ENCODE results near the gene NALCN. TPM values are rescaled to one million over a fixed set of nuclear protein-coding genes. Genes with fewer than 3 reads are reported as not detected.

Gene NALCN
- total RNA-seq (ENCODE audit: unreplicated experiment), result 0.81 TPM
- long read RNA-seq, partial matches to known transcripts, result 0 of 1 reads
- long read RNA-seq, other reads (novel, unspliced or antisense), result 1 of 1 reads

GRCh38 chr13:101416181-101417042 lies at the start of gene NALCN:
NALCN (minus strand) TSS chr13:101416508; CDS start chr13:101399126, 17,382 bp downstream.
- Mint-ChIP-seq H3K4me3 (ENCODE audit: unreplicated experiment) (peak within 1 kb of the TSS; percentile 87), H3K27me3 (ENCODE audit: unreplicated experiment) (peaks cover 2% of the 10 kb centered on the region), H3K4me1 (ENCODE audit: low read depth, unreplicated experiment) (no peaks in the 10 kb centered on the region), H3K36me3 (ENCODE audit: unreplicated experiment) (no peaks in the 10 kb centered on the region), H3K27ac (ENCODE audit: unreplicated experiment) (peak within 1 kb of the TSS; percentile 62), H3K9me3 (ENCODE audit: unreplicated experiment) (no peaks in the 10 kb centered on the region)
- TF ChIP-seq CTCF (IDR thresholded peaks at IDR 0.05; ENCODE audit: partially characterized antibody, unreplicated experiment), result no peak
- DNase-seq, result peak; percentile 49

GRCh38 chr13:101465877-101466276 lies 49.6 kb upstream of the NALCN start:
- no peak for TF ChIP-seq CTCF (IDR thresholded peaks at IDR 0.05; ENCODE audit: partially characterized antibody, unreplicated experiment)
- H3K4me1 Mint-ChIP-seq (ENCODE audit: low read depth, unreplicated experiment), result no peaks in the 10 kb centered on the region
- no peak for DNase-seq
- no peaks in the 10 kb centered on the region for H3K27me3 Mint-ChIP-seq (ENCODE audit: unreplicated experiment)
- no peaks in the 10 kb centered on the region for H3K9me3 Mint-ChIP-seq (ENCODE audit: unreplicated experiment)
- H3K27ac Mint-ChIP-seq (ENCODE audit: unreplicated experiment), result no peak overlapping the region
- H3K4me3 Mint-ChIP-seq (ENCODE audit: unreplicated experiment), result no peak overlapping the region
- no peaks in the 10 kb centered on the region for H3K36me3 Mint-ChIP-seq (ENCODE audit: unreplicated experiment)

- TF ChIP-seq CTCF (IDR thresholded peaks at IDR 0.05; ENCODE audit: partially characterized antibody, unreplicated experiment), result no peak
- Mint-ChIP-seq H3K9me3 (ENCODE audit: unreplicated experiment) (peaks cover 4% of the 10 kb centered on the region), H3K36me3 (ENCODE audit: unreplicated experiment) (no peaks in the 10 kb centered on the region), H3K27ac (ENCODE audit: unreplicated experiment) (no peak overlapping the region), H3K27me3 (ENCODE audit: unreplicated experiment) (peaks cover 3% of the 10 kb centered on the region), H3K4me3 (ENCODE audit: unreplicated experiment) (no peak overlapping the region), H3K4me1 (ENCODE audit: low read depth, unreplicated experiment) (no peaks in the 10 kb centered on the region)
- no peak for DNase-seq
Observed at GRCh38 chr13:101457176-101457575, 40.9 kb upstream of the NALCN start.

GRCh38 chr13:101455863-101456262 lies 39.6 kb upstream of the NALCN start:
- no peak overlapping the region for H3K27ac Mint-ChIP-seq (ENCODE audit: unreplicated experiment)
- H3K4me3 Mint-ChIP-seq (ENCODE audit: unreplicated experiment), result no peak overlapping the region
- H3K4me1 Mint-ChIP-seq (ENCODE audit: low read depth, unreplicated experiment), result no peaks in the 10 kb centered on the region
- H3K36me3 Mint-ChIP-seq (ENCODE audit: unreplicated experiment), result no peaks in the 10 kb centered on the region
- no peak for TF ChIP-seq CTCF (IDR thresholded peaks at IDR 0.05; ENCODE audit: partially characterized antibody, unreplicated experiment)
- H3K27me3 Mint-ChIP-seq (ENCODE audit: unreplicated experiment), result peaks cover 3% of the 10 kb centered on the region
- H3K9me3 Mint-ChIP-seq (ENCODE audit: unreplicated experiment), result peaks cover 4% of the 10 kb centered on the region
- no peak for DNase-seq

- DNase-seq, result no peak
- Mint-ChIP-seq H3K4me1 (ENCODE audit: low read depth, unreplicated experiment) (no peaks in the 10 kb centered on the region), H3K4me3 (ENCODE audit: unreplicated experiment) (no peak overlapping the region), H3K36me3 (ENCODE audit: unreplicated experiment) (no peaks in the 10 kb centered on the region), H3K9me3 (ENCODE audit: unreplicated experiment) (peaks cover 2% of the 10 kb centered on the region), H3K27ac (ENCODE audit: unreplicated experiment) (no peak overlapping the region), H3K27me3 (ENCODE audit: unreplicated experiment) (peaks cover 3% of the 10 kb centered on the region)
- TF ChIP-seq CTCF (IDR thresholded peaks at IDR 0.05; ENCODE audit: partially characterized antibody, unreplicated experiment), result no peak
Observed at GRCh38 chr13:101454767-101455166, 38.5 kb upstream of the NALCN start.

Data from glutamatergic neuron (in vitro differentiated cells).